GM12878 (cell line): ENCODE measurements around the gene COL18A1. TPM values are rescaled to one million over a fixed set of nuclear protein-coding genes. Genes with fewer than 3 reads are reported as not detected.

Experiments
- BACH1 ChIP-seq: fragments of 450-650 bp; IDR thresholded peaks from 2 replicates; pipeline ENCODE4 v1.6.1; 2017; ENCODE audit warnings: mild to moderate bottlenecking, borderline replicate concordance
- BCL11A ChIP-seq: IDR thresholded peaks from 2 replicates; pipeline ENCODE4 v1.6.1; 2011; ENCODE audit warnings: low read depth, low read length
- BCLAF1 ChIP-seq: fragments of 450-650 bp; IDR thresholded peaks from 2 replicates; pipeline ENCODE4 v1.6.1; 2017; ENCODE audit warnings: antibody characterized with exemption, mild to moderate bottlenecking, moderate library complexity
- BHLHE40 ChIP-seq, 2 experiments: fragments of 450-650 bp in 1 of 2; IDR thresholded peaks; 2 replicates each; pipeline ENCODE4 v1.6.1; 2011 to 2017; ENCODE audit warnings: low read depth in 2 of 2, borderline replicate concordance in 1 of 2, improper control_type of control experiment in 1 of 2, low read length in 1 of 2, mild to moderate bottlenecking in 1 of 2
- CREM ChIP-seq: IDR thresholded peaks from 2 replicates; pipeline ENCODE4 v1.6.1; 2014; ENCODE audit warnings: antibody characterized with exemption, low read depth
- ELK1 ChIP-seq: IDR thresholded peaks from 2 replicates; pipeline ENCODE4 v1.6.1; 2012; ENCODE audit warnings: low read depth, low read length, improper control_type of control experiment
- FOS ChIP-seq: IDR thresholded peaks from 3 replicates; pipeline ENCODE4 v1.6.1; 2011; ENCODE audit warnings: borderline replicate concordance; ENCODE audit not compliant: insufficient read length; ENCODE audit errors: extremely low read depth
- IRF5 ChIP-seq: fragments of 450-650 bp; IDR thresholded peaks from 2 replicates; pipeline ENCODE4 v1.6.1; 2017; ENCODE audit warnings: borderline replicate concordance
- JUNB ChIP-seq: IDR thresholded peaks from 2 replicates; pipeline ENCODE4 v1.6.1; 2016; ENCODE audit warnings: antibody characterized with exemption, mild to moderate bottlenecking
- KLF5 ChIP-seq: fragments of 450-650 bp; IDR thresholded peaks from 2 replicates; pipeline ENCODE4 v1.6.1; 2014; ENCODE audit warnings: mild to moderate bottlenecking; ENCODE audit not compliant: partially characterized antibody
- NKRF ChIP-seq: fragments of 450-650 bp; conservative IDR thresholded peaks from 2 replicates; pipeline ENCODE4 v1.6.1; 2017; ENCODE audit warnings: mild to moderate bottlenecking, moderate library complexity
- RAD21 ChIP-seq: IDR thresholded peaks from 2 replicates; pipeline ENCODE4 v1.6.1; 2011; ENCODE audit warnings: mild to moderate bottlenecking, low read depth, low read length, moderate library complexity; ENCODE audit not compliant: insufficient read depth
- RCOR1 ChIP-seq: conservative IDR thresholded peaks from 2 replicates; pipeline ENCODE4 v1.6.1; 2012; ENCODE audit warnings: low read depth, low read length, improper control_type of control experiment
- RELB ChIP-seq: fragments of 450-650 bp; IDR thresholded peaks from 2 replicates; pipeline ENCODE4 v1.6.1; 2017; ENCODE audit warnings: low read depth, mild to moderate bottlenecking, moderate library complexity
- TCF3 ChIP-seq: IDR thresholded peaks from 2 replicates; pipeline ENCODE4 v1.6.1; 2012; ENCODE audit warnings: low read depth, mild to moderate bottlenecking, low read length, borderline replicate concordance; ENCODE audit not compliant: insufficient read depth
- ZNF622 ChIP-seq: fragments of 450-650 bp; IDR thresholded peaks from 2 replicates; pipeline ENCODE4 v1.6.1; 2017; ENCODE audit warnings: mild to moderate bottlenecking, inconsistent platforms
- polyA plus RNA-seq, 11 experiments: library from polyadenylated mRNA; depleted of rRNA in 4 of 11; unstranded in 6 of 11; stranded (reverse) in 5 of 11; fragments of >200 nt; fragmentation: Nextera tagmentation in 4 of 11; fragmentation: Illumina TruSeq in 1 of 11; extraction: Ambion mirVana in 4 of 11; extraction: Trizol in 1 of 11; gene quantifications; 1 replicate in 1 of 11; 2 replicates in 10 of 11; pipeline versions ENCODE4 v1.2.1 to v1.2.3, GENCODE V29; 2011 to 2016; ENCODE audit warnings: inconsistent platforms in 2 of 11, missing spikeins in 2 of 11, low read depth in 1 of 11
- total RNA-seq, 4 experiments: library from RNA; depleted of rRNA in 3 of 4; stranded (reverse); fragments of >200 nt in 3 of 4; fragmentation: Illumina TruSeq in 1 of 4; extraction: Trizol in 1 of 4; gene quantifications; 2 replicates each; pipeline versions ENCODE4 v1.2.1 to v1.2.3, GENCODE V29; 2013 to 2021

Gene COL18A1
- total and polyA plus RNA-seq, 10 of the 15 experiments (the other 5 are each of a cell fraction or from before 2014, with no cell fraction given): under 0.01 to 0.49 (median 0.09) TPM; not detected in 3

GRCh38 chr21:45439161-45439872 is 34.4 kb downstream of the COL18A1 start (continued):
- TF ChIP-seq IRF5: no peak
- TF ChIP-seq BCLAF1: no peak
- TF ChIP-seq RCOR1: no peak
- 0 out of 2 replicates have a peak, but pooled peaks have one; percentile 54 for TF ChIP-seq TCF3
- no peak for TF ChIP-seq NKRF
- TF ChIP-seq BACH1: no peak
- no peak for TF ChIP-seq JUNB
- peak; percentile 86 for TF ChIP-seq CREM
- 0 out of 4 replicates have a peak, but pooled peaks of 1 of the 2 experiments have one; percentile 9 for TF ChIP-seq BHLHE40 (IDR thresholded peaks at IDR 0.05; ENCODE audit: borderline replicate concordance in 1 of 2, low read depth in 2 of 2, low read length in 1 of 2)
- no peak for TF ChIP-seq KLF5
- 0 out of 2 replicates have a peak, but pooled peaks have one; percentile 11 for TF ChIP-seq BCL11A
- TF ChIP-seq RELB: no peak
- TF ChIP-seq ELK1: 0 out of 2 replicates have a peak, but pooled peaks have one; percentile 33
- TF ChIP-seq FOS: no peak
- TF ChIP-seq RAD21: peak; percentile 94
- no peak for TF ChIP-seq ZNF622
